Measurements from ENCODE around the gene PCGF1.

PCGF1 gene

GRCh38 chr2:74512744-74513604 lies 5.5 kb upstream of the PCGF1 start:
- TF ChIP-seq CSDC2 (CRISPR knock-in tag; IDR thresholded peaks at IDR 0.05) (no peak), ARNTL (CRISPR knock-in tag; IDR thresholded peaks at IDR 0.05; ENCODE audit: borderline replicate concordance, low read depth) (no peak), ZFP30 (CRISPR knock-in tag; IDR thresholded peaks at IDR 0.05) (no peak; the same call in 1 of the 2 replicates), POU6F1 (CRISPR knock-in tag; IDR thresholded peaks at IDR 0.05; ENCODE audit: borderline replicate concordance, low read depth) (no peak), BACH2 (CRISPR knock-in tag; IDR thresholded peaks at IDR 0.05; ENCODE audit: borderline replicate concordance) (no peak), CREB5 (CRISPR knock-in tag; IDR thresholded peaks at IDR 0.05; ENCODE audit: low read depth) (no peak), ISL1 (CRISPR knock-in tag; IDR thresholded peaks at IDR 0.05) (peak; percentile 60), TOX (CRISPR knock-in tag; IDR thresholded peaks at IDR 0.05; ENCODE audit: borderline replicate concordance) (no peak), OSR1 (CRISPR knock-in tag; IDR thresholded peaks at IDR 0.05) (no peak), TSHZ2 (CRISPR knock-in tag; IDR thresholded peaks at IDR 0.05) (peak; percentile 12; the same call in 1 of the 2 replicates), RARB (CRISPR knock-in tag; IDR thresholded peaks at IDR 0.05) (no peak), TCF4 (CRISPR knock-in tag; IDR thresholded peaks at IDR 0.05; ENCODE audit: borderline replicate concordance) (peak; percentile 71; the same call in 1 of the 2 replicates), ZFP3 (CRISPR knock-in tag; IDR thresholded peaks at IDR 0.05) (peak; percentile 78), ZNF70 (CRISPR knock-in tag; IDR thresholded peaks at IDR 0.05) (0 out of 2 replicates have a peak, but pooled peaks have one; percentile 12), ZC3H10 (CRISPR knock-in tag; IDR thresholded peaks at IDR 0.05) (no peak), GLIS3 (CRISPR knock-in tag; IDR thresholded peaks at IDR 0.05) (peak; percentile 67; the same call in 1 of the 2 replicates), PPARA (CRISPR knock-in tag; IDR thresholded peaks at IDR 0.05; ENCODE audit: borderline replicate concordance) (no peak), ZNF8 (CRISPR knock-in tag; IDR thresholded peaks at IDR 0.05) (0 out of 2 replicates have a peak, but pooled peaks have one; percentile 4), PATZ1 (CRISPR knock-in tag; IDR thresholded peaks at IDR 0.05; ENCODE audit: borderline replicate concordance) (peak; percentile 100), ZNF565 (CRISPR knock-in tag; conservative IDR thresholded peaks at IDR 0.05; ENCODE audit: low read depth) (no peak), SNAI2 (CRISPR knock-in tag; IDR thresholded peaks at IDR 0.05) (no peak), ESRRG (CRISPR knock-in tag; IDR thresholded peaks at IDR 0.05) (no peak)
- TF ChIP-seq, protein P1, sequence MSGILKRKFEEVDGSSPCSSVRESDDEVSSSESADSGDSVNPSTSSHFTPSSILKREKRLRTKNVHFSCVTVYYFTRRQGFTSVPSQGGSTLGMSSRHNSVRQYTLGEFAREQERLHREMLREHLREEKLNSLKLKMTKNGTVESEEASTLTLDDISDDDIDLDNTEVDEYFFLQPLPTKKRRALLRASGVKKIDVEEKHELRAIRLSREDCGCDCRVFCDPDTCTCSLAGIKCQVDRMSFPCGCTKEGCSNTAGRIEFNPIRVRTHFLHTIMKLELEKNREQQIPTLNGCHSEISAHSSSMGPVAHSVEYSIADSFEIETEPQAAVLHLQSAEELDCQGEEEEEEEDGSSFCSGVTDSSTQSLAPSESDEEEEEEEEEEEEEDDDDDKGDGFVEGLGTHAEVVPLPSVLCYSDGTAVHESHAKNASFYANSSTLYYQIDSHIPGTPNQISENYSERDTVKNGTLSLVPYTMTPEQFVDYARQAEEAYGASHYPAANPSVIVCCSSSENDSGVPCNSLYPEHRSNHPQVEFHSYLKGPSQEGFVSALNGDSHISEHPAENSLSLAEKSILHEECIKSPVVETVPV (CRISPR knock-in tag; IDR thresholded peaks at IDR 0.05) = no peak
- peak; percentile 41 for ATAC-seq

Measured in SK-N-SH treated with all-trans-retinoic acid at 6 μM for 48 hours (cell line).